Neuron (in vitro differentiated cells): ENCODE data around the gene DDAH1.

Experiments
- H2AFZ ChIP-seq: one replicate; pipeline ENCODE4 v1.6.1; 2013; ENCODE audit warnings: low read depth, mild to moderate bottlenecking, inconsistent platforms, low read length, moderate library complexity
- H3K27me3 ChIP-seq: one replicate; pipeline ENCODE4 v1.6.1; 2013; ENCODE audit warnings: low read length; ENCODE audit not compliant: insufficient read depth
- H3K36me3 ChIP-seq: one replicate; pipeline ENCODE4 v1.6.1; 2013; ENCODE audit warnings: low read length; ENCODE audit not compliant: insufficient read depth
- H3K4me1 ChIP-seq: one replicate; pipeline ENCODE4 v1.6.1; 2013; ENCODE audit warnings: low read length; ENCODE audit not compliant: insufficient read depth
- H3K4me3 ChIP-seq: 2 replicates; pipeline ENCODE4 v1.5.1; 2013; ENCODE audit warnings: mild to moderate bottlenecking, low read length, moderate library complexity
- H3K9me3 ChIP-seq: one replicate; pipeline ENCODE4 v1.6.1; 2013; ENCODE audit warnings: low read length

Gene DDAH1

GRCh38 chr1:85448358-85448757 is 16.6 kb downstream of the DDAH1 start:
- peaks cover 38% of the 10 kb centered on the region for H3K4me1 ChIP-seq

DNA sequence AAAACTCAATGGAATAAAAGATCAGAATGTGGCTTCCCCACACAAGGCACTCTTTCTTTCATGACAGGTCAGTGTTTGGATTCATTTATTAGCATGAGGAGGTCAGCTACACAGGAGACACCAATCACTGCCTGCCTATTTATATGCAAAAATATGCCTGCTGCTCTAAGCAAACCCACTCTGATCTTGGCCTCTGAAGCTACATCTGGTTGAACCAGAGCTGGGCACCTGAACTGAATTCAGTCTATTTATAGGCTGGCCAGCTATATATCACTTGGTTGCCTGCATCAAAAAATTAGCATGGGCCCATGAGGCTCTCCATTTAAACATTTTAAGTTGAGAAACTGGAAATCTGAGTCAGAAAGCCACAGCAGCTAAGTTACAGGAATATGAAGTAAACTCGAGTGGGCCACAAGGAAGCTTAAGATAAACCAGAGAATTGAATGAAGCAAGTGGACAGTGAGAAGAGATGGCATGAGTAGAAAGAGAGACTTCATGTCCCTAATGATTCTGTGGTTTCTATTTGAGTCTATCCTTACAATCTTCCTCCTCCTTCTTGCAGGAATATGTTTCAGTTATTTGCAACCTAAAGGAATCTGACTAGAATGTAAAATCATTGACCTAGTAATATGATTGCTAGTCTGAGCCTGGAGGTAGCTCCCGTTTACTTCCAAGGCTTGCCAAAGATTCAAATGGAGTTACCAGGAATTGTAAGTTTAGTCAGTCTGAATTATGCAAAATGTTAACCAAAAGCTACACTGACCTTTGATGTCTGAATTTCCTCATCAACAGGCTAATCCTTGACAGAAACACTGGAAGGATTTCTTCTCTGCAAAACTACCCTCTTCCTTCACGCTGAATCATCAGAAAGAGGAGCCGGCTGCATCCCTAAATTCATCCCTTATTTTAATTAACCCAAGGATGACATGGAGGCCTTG is 17.7 kb downstream of the DDAH1 start:
- Histone ChIP-seq H3K27me3 (no peaks in the 10 kb centered on the region), H2AFZ (no peak overlapping the region), H3K36me3 (no peaks in the 10 kb centered on the region), H3K4me1 (peaks cover 28% of the 10 kb centered on the region), H3K4me3 (no peak overlapping the region), H3K9me3 (peaks cover 4% of the 10 kb centered on the region)

More at GRCh38 chr1:85448358-85448757, 16.6 kb downstream of the DDAH1 start:
- Histone ChIP-seq H3K4me3 (no peak overlapping the region), H2AFZ (no peak overlapping the region), H3K9me3 (peaks cover 4% of the 10 kb centered on the region), H3K27me3 (no peaks in the 10 kb centered on the region), H3K36me3 (no peaks in the 10 kb centered on the region)

DNA sequence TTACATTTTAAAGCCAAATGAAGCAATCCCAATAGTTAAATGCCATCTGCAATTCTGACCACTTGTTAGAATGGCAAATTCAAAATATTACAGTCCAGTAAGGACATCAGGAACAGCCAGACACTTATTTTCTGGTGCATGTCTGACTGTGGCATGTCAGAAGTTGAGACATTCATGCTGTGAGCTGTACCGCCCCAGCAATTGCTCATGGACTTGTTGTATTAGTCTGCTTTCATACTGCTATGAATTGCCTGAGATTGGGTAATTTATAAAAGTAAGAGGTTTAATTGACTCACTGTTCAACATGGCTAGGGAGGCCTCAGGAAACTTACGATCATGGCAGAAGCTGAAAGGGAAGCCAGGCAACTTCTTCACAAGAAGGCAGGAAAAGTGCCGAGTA is 19.1 kb downstream of the DDAH1 start:
- Histone ChIP-seq H3K27me3 (no peaks in the 10 kb centered on the region), H3K36me3 (no peaks in the 10 kb centered on the region), H3K9me3 (peaks cover 3% of the 10 kb centered on the region), H3K4me3 (no peak overlapping the region), H3K4me1 (peaks cover 28% of the 10 kb centered on the region), H2AFZ (no peak overlapping the region)

- Histone ChIP-seq H3K4me1 (peaks cover 38% of the 10 kb centered on the region), H3K4me3 (no peak overlapping the region), H3K9me3 (peaks cover 2% of the 10 kb centered on the region), H3K36me3 (no peaks in the 10 kb centered on the region), H3K27me3 (no peaks in the 10 kb centered on the region), H2AFZ (no peak overlapping the region)
These were observed 20.6 kb downstream of the DDAH1 start for GRCh38 chr1:85444381-85444780.

DNA sequence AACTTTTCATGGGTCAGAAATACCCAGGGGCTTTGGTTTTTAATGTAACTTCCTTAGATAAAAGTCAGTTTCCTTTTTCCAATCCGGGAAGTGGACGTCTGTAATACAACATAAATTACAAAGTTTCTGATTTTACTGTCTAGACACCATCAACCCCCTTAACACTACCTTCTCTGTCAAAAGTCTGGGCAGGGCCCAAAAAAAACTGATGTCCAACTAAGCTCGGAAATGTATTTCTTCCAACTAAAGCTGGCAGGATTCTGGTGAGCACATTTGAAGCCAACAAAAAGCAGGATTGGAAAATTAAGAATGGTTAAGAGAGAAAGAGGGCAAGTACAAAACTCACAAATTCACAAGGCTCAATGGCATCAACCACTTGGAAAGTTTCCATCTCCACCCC is 24.3 kb downstream of the DDAH1 start:
- H3K9me3 ChIP-seq: peaks cover 2% of the 10 kb centered on the region
- no peak overlapping the region for H2AFZ ChIP-seq
- H3K4me1 ChIP-seq: peaks cover 24% of the 10 kb centered on the region
- no peaks in the 10 kb centered on the region for H3K36me3 ChIP-seq
- H3K27me3 ChIP-seq: no peaks in the 10 kb centered on the region
- no peak overlapping the region for H3K4me3 ChIP-seq

DNA sequence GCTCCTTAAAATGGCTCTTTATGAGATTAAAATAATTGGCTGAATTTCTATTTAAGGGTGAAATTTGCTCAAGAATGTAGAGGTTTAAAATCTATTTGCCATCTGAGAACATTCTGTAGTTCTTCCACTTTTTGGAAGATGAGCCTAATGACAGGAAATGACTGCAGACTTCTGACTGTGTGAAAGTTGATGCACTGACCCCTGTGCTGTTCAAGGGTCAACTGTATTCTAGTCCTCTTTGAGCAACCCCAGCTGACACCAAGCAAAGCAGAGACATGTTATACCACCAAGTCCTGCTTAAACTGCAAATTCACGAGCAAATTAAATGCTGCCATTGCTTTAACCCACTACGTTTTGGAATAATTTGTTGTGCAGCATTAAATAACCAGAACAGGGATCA is 26.6 kb downstream of the DDAH1 start:
- no peaks in the 10 kb centered on the region for H3K9me3 ChIP-seq
- peaks cover 24% of the 10 kb centered on the region for H3K4me1 ChIP-seq
- H3K27me3 ChIP-seq: no peaks in the 10 kb centered on the region
- H2AFZ ChIP-seq: no peak overlapping the region
- H3K36me3 ChIP-seq: no peaks in the 10 kb centered on the region
- no peak overlapping the region for H3K4me3 ChIP-seq

- peaks cover 24% of the 10 kb centered on the region for H3K4me1 ChIP-seq
- H3K4me3 ChIP-seq: no peak overlapping the region
- H3K9me3 ChIP-seq: peaks cover 3% of the 10 kb centered on the region
- H3K27me3 ChIP-seq: no peaks in the 10 kb centered on the region
- no peak overlapping the region for H2AFZ ChIP-seq
- peaks cover 3% of the 10 kb centered on the region for H3K36me3 ChIP-seq
These were observed 27.8 kb downstream of the DDAH1 start for GRCh38 chr1:85437139-85437538.

DNA sequence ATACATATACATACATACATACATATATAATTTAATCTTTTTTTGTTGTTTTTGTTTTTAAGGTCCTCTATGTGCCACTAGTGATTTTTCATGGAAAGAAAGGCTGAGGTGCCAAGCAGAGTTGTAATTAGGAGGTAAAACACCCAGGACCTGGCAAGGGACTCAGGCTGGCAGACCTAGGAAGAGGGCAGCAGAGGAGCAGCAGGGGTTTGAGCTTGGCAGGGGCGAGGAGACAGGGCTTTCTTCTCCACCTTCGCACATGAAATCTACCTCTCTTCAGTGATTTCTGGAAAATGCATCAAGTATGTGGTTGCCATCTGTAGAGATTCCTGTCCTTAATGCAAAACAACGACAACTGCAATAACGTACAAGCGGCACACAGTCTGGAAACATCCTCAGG is 31.9 kb downstream of the DDAH1 start:
- Histone ChIP-seq H3K9me3 (peaks cover 3% of the 10 kb centered on the region), H3K4me1 (peaks cover 2% of the 10 kb centered on the region), H3K27me3 (no peaks in the 10 kb centered on the region), H3K36me3 (peaks cover 5% of the 10 kb centered on the region), H2AFZ (no peak overlapping the region), H3K4me3 (no peak overlapping the region)

- Histone ChIP-seq H3K9me3 (peaks cover 3% of the 10 kb centered on the region), H2AFZ (no peak overlapping the region), H3K27me3 (no peaks in the 10 kb centered on the region), H3K4me3 (no peak overlapping the region), H3K4me1 (peaks cover 1% of the 10 kb centered on the region), H3K36me3 (peaks cover 9% of the 10 kb centered on the region)
These were observed 36.4 kb downstream of the DDAH1 start for GRCh38 chr1:85428471-85429089.

- Histone ChIP-seq H3K27me3 (no peaks in the 10 kb centered on the region), H2AFZ (no peak overlapping the region), H3K9me3 (no peaks in the 10 kb centered on the region), H3K4me1 (peaks cover 1% of the 10 kb centered on the region), H3K36me3 (peaks cover 6% of the 10 kb centered on the region), H3K4me3 (no peak overlapping the region)
These were observed 37.1 kb downstream of the DDAH1 start for GRCh38 chr1:85427849-85428248.

GRCh38 chr1:85427331-85427730 is 37.6 kb downstream of the DDAH1 start:
- H3K4me1 ChIP-seq: peaks cover 1% of the 10 kb centered on the region
- no peaks in the 10 kb centered on the region for H3K9me3 ChIP-seq
- H3K4me3 ChIP-seq: no peak overlapping the region
- H3K27me3 ChIP-seq: no peaks in the 10 kb centered on the region
- H2AFZ ChIP-seq: no peak overlapping the region
- peaks cover 6% of the 10 kb centered on the region for H3K36me3 ChIP-seq

GRCh38 chr1:85421179-85421578 is 43.8 kb downstream of the DDAH1 start:
- Histone ChIP-seq H3K27me3 (no peaks in the 10 kb centered on the region), H3K9me3 (peaks cover 6% of the 10 kb centered on the region), H3K4me3 (no peak overlapping the region), H3K36me3 (peaks cover 4% of the 10 kb centered on the region), H2AFZ (no peak overlapping the region), H3K4me1 (peaks cover 1% of the 10 kb centered on the region)

DNA sequence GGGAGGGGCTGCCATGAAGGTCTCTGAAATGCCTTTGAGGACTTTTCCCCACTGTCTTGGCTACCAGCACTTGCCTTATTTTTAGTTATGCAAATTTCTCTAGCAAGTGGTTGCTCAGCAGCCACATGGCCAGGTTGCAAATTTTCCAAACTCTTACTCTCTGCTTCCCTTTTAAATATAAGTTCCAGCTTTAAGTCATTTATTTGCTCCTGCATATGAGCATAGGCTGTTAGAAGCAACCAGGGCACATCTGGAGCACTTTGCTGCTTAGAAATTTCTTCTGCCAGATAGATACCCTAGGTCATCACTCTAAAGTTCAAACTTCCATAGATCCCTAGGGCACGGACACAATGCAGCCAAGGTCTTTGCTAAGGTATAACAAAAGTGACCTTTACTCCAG is 44.8 kb downstream of the DDAH1 start:
- H3K9me3 ChIP-seq: peaks cover 6% of the 10 kb centered on the region

More for the DNA sequence above, 44.8 kb downstream of the DDAH1 start:
- Histone ChIP-seq H3K4me1 (peaks cover under 1% of the 10 kb centered on the region), H3K36me3 (peaks cover 4% of the 10 kb centered on the region), H3K4me3 (no peak overlapping the region), H2AFZ (no peak overlapping the region), H3K27me3 (no peaks in the 10 kb centered on the region)
